Measurements from ENCODE around the gene ASMTL.
"Not testable (repeated sequence)": the region's sequence is repeated elsewhere in the genome, so short reads cannot be mapped to it uniquely, and the experiment has no call there.

ASMTL gene

DNA sequence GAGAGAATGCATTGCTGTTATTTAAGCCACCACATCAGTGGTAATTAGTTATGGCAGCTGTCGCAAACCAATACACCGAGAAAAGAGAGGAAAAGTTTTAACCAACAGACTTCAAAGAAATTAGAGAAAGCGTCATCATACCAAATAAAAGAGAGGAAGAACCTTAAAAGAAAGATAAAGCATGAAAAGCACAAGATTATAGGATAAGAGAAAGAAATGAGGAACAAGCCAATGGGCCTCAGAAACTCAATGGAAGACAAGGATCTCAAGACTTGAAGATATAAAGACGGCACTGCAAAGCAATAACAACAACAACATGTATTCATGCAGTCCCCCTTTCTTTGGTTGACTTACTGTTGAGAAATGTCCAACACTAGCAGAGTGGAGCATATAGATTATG lies 22.8 kb upstream of the ASMTL start:
- H3K36me3 Mint-ChIP-seq (ENCODE audit: low read depth), result peaks cover 78% of the 10 kb centered on the region
- H3K27me3 Mint-ChIP-seq (ENCODE audit: low read depth), result no peaks in the 10 kb centered on the region
- peak overlapping the region; percentile 3 for H3K27ac Mint-ChIP-seq
- H3K4me3 Mint-ChIP-seq, result no peak overlapping the region
- peaks cover 68% of the 10 kb centered on the region for H3K4me1 Mint-ChIP-seq (ENCODE audit: low read depth)
- H3K9me3 Mint-ChIP-seq, result peaks cover 54% of the 10 kb centered on the region

DNA sequence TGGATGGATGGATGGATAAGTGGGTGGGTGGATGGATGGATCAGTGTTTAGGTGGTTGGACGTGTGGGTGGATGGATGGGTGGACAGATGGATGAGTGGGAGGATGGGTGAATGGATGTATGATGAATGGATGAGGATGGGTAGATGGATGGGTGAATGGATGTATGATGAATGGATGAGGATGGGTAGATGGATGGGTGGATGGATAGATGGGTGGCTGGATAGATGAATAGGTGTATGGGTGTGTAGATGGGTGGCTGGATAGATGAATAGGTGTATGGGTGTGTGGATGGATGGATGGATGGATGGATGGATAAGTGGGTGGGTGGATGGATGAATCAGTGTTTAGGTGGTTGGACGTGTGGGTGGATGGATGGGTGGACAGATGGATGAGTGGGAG lies 21.9 kb upstream of the ASMTL start:
- not testable (repeated sequence) for H3K27me3 Mint-ChIP-seq (ENCODE audit: low read depth); H3K4me3 Mint-ChIP-seq
- H3K4me1 Mint-ChIP-seq (ENCODE audit: low read depth), result peaks cover 64% of the 10 kb centered on the region
- H3K27ac Mint-ChIP-seq, result peak overlapping the region; percentile 18
- peaks cover 72% of the 10 kb centered on the region for H3K36me3 Mint-ChIP-seq (ENCODE audit: low read depth)
- peaks cover 47% of the 10 kb centered on the region for H3K9me3 Mint-ChIP-seq

- H3K27ac Mint-ChIP-seq, result peak overlapping the region; percentile 67
- H3K27me3 Mint-ChIP-seq (ENCODE audit: low read depth), result no peaks in the 10 kb centered on the region
- H3K4me3 Mint-ChIP-seq, result peak overlapping the region; percentile 42
Measured at GRCh38 chrX:1472975-1473374, 20.3 kb upstream of the ASMTL start.

DNA sequence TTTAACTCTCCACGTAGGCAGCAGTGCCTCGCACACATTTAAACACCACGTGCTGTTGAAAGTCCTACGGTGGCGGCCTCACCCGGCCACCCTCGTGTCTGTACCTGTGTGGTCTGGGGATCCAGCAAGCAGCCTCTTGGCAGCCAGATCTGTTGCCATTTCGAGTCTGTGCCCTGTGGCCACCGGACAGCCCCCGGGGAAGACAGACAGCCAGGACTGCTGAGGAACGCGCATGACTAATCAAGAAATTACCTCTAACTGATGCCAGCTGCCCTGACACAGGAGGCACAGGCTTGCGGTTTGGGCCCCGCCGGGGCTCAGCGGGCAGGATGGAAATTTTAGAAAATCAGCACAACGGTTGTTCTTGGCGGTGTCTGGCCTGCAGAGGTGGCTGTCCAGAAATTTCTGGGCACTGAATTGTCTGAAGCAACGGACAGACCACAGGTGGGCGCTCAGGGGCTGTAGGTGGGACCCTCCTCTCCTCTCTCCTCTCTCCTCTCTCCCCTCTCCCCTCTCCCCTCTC lies 15.6 kb upstream of the ASMTL start:
- Mint-ChIP-seq H3K4me1 (ENCODE audit: low read depth) (peaks cover 70% of the 10 kb centered on the region), H3K9me3 (peaks cover 13% of the 10 kb centered on the region), H3K4me3 (peak overlapping the region; percentile 78), H3K36me3 (ENCODE audit: low read depth) (peaks cover 56% of the 10 kb centered on the region), H3K27ac (peak overlapping the region; percentile 92), H3K27me3 (ENCODE audit: low read depth) (no peaks in the 10 kb centered on the region)

More at GRCh38 chrX:1472975-1473374, 20.3 kb upstream of the ASMTL start:
- peaks cover 67% of the 10 kb centered on the region for H3K36me3 Mint-ChIP-seq (ENCODE audit: low read depth)
- peaks cover 60% of the 10 kb centered on the region for H3K4me1 Mint-ChIP-seq (ENCODE audit: low read depth)
- peaks cover 36% of the 10 kb centered on the region for H3K9me3 Mint-ChIP-seq

DNA sequence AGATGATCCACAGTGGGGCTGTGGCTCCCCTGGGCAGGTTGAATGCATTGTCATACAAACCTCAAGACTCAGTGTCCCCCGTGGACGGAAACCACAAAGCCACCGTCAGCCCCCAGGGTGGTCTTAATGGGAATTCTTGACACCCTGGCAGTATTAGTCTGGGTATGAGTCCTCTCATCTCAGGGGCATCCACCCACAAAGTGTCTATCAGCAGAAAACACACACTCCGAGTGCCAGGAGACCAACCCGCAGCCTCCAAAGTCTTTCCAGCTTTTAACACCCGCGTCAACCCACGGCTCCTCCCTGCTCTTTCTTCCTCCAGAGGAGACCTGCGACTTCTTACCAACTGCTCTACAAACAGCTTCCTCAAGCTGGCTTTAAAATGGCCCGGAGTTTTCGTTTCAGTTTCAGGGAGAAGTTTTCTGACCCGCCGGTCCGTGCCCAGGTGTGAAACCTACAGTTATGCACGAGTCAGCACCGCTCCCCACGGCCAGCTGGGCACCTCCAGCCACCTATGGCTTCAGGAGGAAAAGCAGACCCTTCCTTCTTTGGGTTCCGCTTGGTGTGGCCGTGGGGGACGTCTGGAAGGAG lies 14.4 kb upstream of the ASMTL start:
- Mint-ChIP-seq H3K4me3 (peak overlapping the region; percentile 78), H3K9me3 (peaks cover 4% of the 10 kb centered on the region)

GRCh38 chrX:1466232-1466661 lies 13.5 kb upstream of the ASMTL start:
- H3K36me3 Mint-ChIP-seq (ENCODE audit: low read depth), result peaks cover 50% of the 10 kb centered on the region
- no peaks in the 10 kb centered on the region for H3K27me3 Mint-ChIP-seq (ENCODE audit: low read depth)
- H3K4me1 Mint-ChIP-seq (ENCODE audit: low read depth), result peaks cover 71% of the 10 kb centered on the region
- no peaks in the 10 kb centered on the region for H3K9me3 Mint-ChIP-seq
- peak overlapping the region; percentile 70 for H3K27ac Mint-ChIP-seq
- H3K4me3 Mint-ChIP-seq, result peak overlapping the region; percentile 50

More for the DNA sequence above, 14.4 kb upstream of the ASMTL start:
- Mint-ChIP-seq H3K36me3 (ENCODE audit: low read depth) (peaks cover 55% of the 10 kb centered on the region), H3K4me1 (ENCODE audit: low read depth) (peaks cover 75% of the 10 kb centered on the region), H3K27ac (peak overlapping the region; percentile 92), H3K27me3 (ENCODE audit: low read depth) (no peaks in the 10 kb centered on the region)

DNA sequence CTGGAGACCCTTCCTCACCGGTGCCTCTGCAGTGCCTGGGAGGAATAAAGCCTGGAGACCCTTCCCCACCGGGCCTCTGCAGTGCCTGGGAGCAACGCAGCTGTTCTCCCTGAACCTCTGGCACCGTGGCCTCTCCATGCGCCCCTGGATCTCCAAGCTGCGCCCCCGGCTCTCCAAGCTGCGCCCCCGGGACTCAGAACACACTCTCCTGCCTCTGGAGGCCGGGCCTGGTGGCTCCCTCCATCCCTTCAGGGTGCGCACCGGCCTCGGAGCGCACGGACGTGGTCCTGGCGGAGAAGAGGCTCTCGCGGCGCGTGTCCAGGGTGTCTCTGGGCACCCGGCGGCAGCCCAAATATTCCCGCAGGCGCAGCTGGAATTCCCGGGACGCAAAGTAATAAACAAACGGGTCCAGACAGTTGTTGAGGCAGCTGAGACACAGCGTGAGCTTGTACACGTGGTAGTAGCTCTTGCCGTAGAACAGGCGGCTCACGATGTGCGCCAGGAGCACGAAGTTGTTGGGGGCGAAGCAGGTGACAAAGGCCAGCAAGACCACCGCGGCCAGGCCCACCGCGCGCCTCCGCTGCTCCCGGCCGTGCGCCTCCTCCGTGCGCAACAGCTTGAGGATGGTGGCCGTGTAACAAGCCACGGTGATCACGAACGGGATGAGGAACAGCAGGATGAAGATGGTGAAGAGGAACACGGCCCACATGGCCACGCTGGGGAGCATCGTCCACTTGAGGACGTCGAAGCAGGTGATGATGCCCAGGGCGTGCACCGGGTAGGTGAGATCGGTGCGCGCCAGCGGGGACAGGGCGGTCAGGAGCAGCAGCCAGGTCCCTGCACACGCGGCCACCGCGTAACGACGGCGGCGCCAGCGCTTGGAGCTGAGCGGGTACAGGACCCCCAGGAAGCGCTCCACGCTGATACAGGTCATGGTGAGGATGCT lies 12.8 kb upstream of the ASMTL start:
- Mint-ChIP-seq H3K36me3 (ENCODE audit: low read depth) (peaks cover 50% of the 10 kb centered on the region), H3K4me1 (ENCODE audit: low read depth) (peaks cover 67% of the 10 kb centered on the region), H3K9me3 (no peaks in the 10 kb centered on the region), H3K27me3 (ENCODE audit: low read depth) (no peaks in the 10 kb centered on the region), H3K27ac (peak overlapping the region; percentile 87), H3K4me3 (peak overlapping the region; percentile 92)

GRCh38 chrX:1464971-1465285 lies 12.2 kb upstream of the ASMTL start:
- Mint-ChIP-seq H3K4me1 (ENCODE audit: low read depth) (peaks cover 63% of the 10 kb centered on the region), H3K36me3 (ENCODE audit: low read depth) (peaks cover 48% of the 10 kb centered on the region), H3K27me3 (ENCODE audit: low read depth) (no peaks in the 10 kb centered on the region), H3K27ac (peak overlapping the region; percentile 87), H3K4me3 (peak overlapping the region; percentile 92), H3K9me3 (no peaks in the 10 kb centered on the region)

- Mint-ChIP-seq H3K4me1 (ENCODE audit: low read depth) (peaks cover 59% of the 10 kb centered on the region), H3K27me3 (ENCODE audit: low read depth) (no peaks in the 10 kb centered on the region), H3K4me3 (peak overlapping the region; percentile 92), H3K9me3 (no peaks in the 10 kb centered on the region), H3K27ac (peak overlapping the region; percentile 87), H3K36me3 (ENCODE audit: low read depth) (peaks cover 44% of the 10 kb centered on the region)
Measured at GRCh38 chrX:1464041-1464970, 11.6 kb upstream of the ASMTL start.

DNA sequence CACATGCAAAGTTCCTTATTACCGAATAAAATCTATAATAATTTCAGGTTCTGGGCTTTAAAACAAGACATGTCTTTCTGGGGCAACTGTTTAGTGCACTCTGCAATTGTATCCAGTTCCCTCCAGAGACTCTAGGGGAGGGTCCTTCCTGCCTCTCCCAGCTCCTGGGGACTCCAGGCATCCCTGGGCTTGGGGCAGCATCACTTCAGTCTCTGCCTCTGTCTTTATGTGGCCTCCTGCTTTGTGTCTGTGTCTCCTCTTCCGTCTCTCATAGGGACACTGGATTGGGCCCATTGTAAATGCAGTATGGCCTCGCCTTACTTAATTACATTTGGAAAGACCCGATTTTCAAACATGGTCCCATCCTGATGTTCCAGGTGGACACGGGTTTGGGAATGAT lies 10.9 kb upstream of the ASMTL start:
- H3K36me3 Mint-ChIP-seq (ENCODE audit: low read depth), result peaks cover 40% of the 10 kb centered on the region
- no peaks in the 10 kb centered on the region for H3K27me3 Mint-ChIP-seq (ENCODE audit: low read depth)
- peaks cover 56% of the 10 kb centered on the region for H3K4me1 Mint-ChIP-seq (ENCODE audit: low read depth)
- H3K27ac Mint-ChIP-seq, result peak overlapping the region; percentile 87
- H3K4me3 Mint-ChIP-seq, result peak overlapping the region; percentile 92
- no peaks in the 10 kb centered on the region for H3K9me3 Mint-ChIP-seq

DNA sequence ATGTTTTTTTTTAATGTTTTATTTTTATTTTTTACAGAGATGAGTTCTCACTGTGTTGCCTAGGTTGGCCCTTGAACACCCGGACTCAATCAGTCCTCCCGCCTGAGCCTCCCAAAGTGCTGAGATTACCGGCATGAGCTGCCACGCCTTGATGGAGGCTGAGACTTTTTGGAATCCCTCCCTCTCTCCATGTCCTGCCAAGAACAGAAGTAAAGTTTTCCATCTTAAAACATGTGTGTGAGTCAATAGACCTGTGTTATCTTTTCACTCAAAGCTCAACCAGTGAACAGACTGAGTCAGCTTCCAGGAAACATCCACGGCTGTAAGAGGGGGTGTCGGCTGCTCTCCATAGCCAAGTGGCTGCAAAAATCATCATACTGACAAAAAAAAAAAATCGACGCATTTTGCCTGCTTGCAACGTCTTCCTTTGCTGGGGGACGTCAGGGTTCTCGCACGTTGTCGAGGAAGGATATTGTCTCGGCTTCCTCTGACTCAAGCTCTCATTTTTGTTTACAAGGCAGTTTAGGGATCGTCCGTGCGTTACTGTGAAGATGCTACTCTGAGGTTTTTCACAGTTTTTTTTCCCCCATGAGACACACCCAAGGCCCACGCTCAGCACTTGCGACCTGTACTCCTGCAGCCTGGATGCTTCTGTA lies 10.0 kb upstream of the ASMTL start:
- peak overlapping the region; percentile 92 for H3K4me3 Mint-ChIP-seq
- H3K36me3 Mint-ChIP-seq (ENCODE audit: low read depth), result peaks cover 38% of the 10 kb centered on the region
- peak overlapping the region; percentile 87 for H3K27ac Mint-ChIP-seq
- H3K4me1 Mint-ChIP-seq (ENCODE audit: low read depth), result peaks cover 50% of the 10 kb centered on the region
- H3K9me3 Mint-ChIP-seq, result no peaks in the 10 kb centered on the region
- H3K27me3 Mint-ChIP-seq (ENCODE audit: low read depth), result no peaks in the 10 kb centered on the region

- H3K27me3 Mint-ChIP-seq (ENCODE audit: low read depth), result no peaks in the 10 kb centered on the region
- no peaks in the 10 kb centered on the region for H3K9me3 Mint-ChIP-seq
- H3K4me3 Mint-ChIP-seq, result peak overlapping the region; percentile 92
- H3K4me1 Mint-ChIP-seq (ENCODE audit: low read depth), result peaks cover 45% of the 10 kb centered on the region
- H3K27ac Mint-ChIP-seq, result peak overlapping the region; percentile 87
- peaks cover 35% of the 10 kb centered on the region for H3K36me3 Mint-ChIP-seq (ENCODE audit: low read depth)
Measured at GRCh38 chrX:1462110-1462509, 9.4 kb upstream of the ASMTL start.

DNA sequence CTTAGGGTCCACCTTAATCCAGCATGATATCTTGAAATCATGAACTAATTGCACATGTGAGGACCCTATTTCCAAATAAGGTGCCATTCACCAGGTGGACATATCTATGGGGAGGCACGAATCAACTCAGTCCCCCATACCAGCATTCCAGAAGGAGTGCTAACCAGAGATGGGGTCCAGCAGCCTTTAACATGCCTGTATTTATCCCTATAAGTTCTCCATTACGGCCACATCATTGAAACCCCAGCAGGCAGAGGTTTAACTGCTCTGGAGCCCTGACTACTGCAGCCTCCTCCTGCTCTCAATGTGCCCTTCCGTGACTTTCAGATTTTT lies 3.2 kb upstream of the ASMTL start:
- Mint-ChIP-seq H3K36me3 (ENCODE audit: low read depth) (no peaks in the 10 kb centered on the region), H3K27ac (no peak overlapping the region), H3K4me3 (peak overlapping the region; percentile 49), H3K27me3 (ENCODE audit: low read depth) (no peaks in the 10 kb centered on the region), H3K9me3 (no peaks in the 10 kb centered on the region), H3K4me1 (ENCODE audit: low read depth) (peaks cover 8% of the 10 kb centered on the region)

All from T-helper 1 cell treated with Interleukin-12 subunit alpha and Interleukin-12 subunit beta and Interleukin-4 antibody, amounts not matched to agents 30 μg/mL and 1 μg/mL, for 36 hours (primary cell).